Measurements from ENCODE around the gene TCP11L1.
"Not testable (repeated sequence)": the region's sequence is repeated elsewhere in the genome, so short reads cannot be mapped to it uniquely, and the experiment has no call there.

TCP11L1 gene

GRCh38 chr11:33033493-33033892 lies 5.9 kb upstream of the TCP11L1 start:
- DNase-seq = no peak

- no peak for DNase-seq
These were observed 4.4 kb upstream of the TCP11L1 start for GRCh38 chr11:33035011-33035410.

GRCh38 chr11:33040033-33040861 lies 875 bp downstream of the TCP11L1 start:
- DNase-seq = no peak

- DNase-seq = no peak
These were observed 1.6 kb downstream of the TCP11L1 start for GRCh38 chr11:33040862-33041453.

- no peak for DNase-seq
These were observed 4.0 kb downstream of the TCP11L1 start for GRCh38 chr11:33043221-33043830.

GRCh38 chr11:33044285-33044756 lies 4.9 kb downstream of the TCP11L1 start:
- DNase-seq = no peak

GRCh38 chr11:33045551-33046255 lies 6.3 kb downstream of the TCP11L1 start:
- DNase-seq = no peak

GRCh38 chr11:33048701-33049100 lies 9.3 kb downstream of the TCP11L1 start:
- DNase-seq = not testable (repeated sequence)

GRCh38 chr11:33049565-33050408 lies 10.4 kb downstream of the TCP11L1 start:
- DNase-seq = not testable (repeated sequence)

- no peak for DNase-seq
These were observed 12.9 kb downstream of the TCP11L1 start for GRCh38 chr11:33052231-33052630.

GRCh38 chr11:33055375-33055774 lies 16.0 kb downstream of the TCP11L1 start:
- DNase-seq = no peak

- no peak for DNase-seq
These were observed 17.9 kb downstream of the TCP11L1 start for GRCh38 chr11:33057284-33057683.

GRCh38 chr11:33059331-33060007 lies 20.1 kb downstream of the TCP11L1 start:
- DNase-seq = no peak

GRCh38 chr11:33060271-33060670 lies 20.9 kb downstream of the TCP11L1 start:
- no peak for DNase-seq

GRCh38 chr11:33062137-33062536 lies 22.8 kb downstream of the TCP11L1 start:
- no peak for DNase-seq

GRCh38 chr11:33063326-33063881 lies 24.0 kb downstream of the TCP11L1 start:
- no peak for DNase-seq

- no peak for DNase-seq
These were observed 24.9 kb downstream of the TCP11L1 start for GRCh38 chr11:33064033-33064825.

- no peak for DNase-seq
These were observed 25.5 kb downstream of the TCP11L1 start for GRCh38 chr11:33064866-33065265.

GRCh38 chr11:33065445-33066178 lies 26.2 kb downstream of the TCP11L1 start:
- DNase-seq = peak; percentile 55

- DNase-seq = no peak
These were observed 27.9 kb downstream of the TCP11L1 start for GRCh38 chr11:33067294-33067693.

All from RPMI8226 (cell line).